SJSA1 (cell line): ENCODE data around the gene STPG3. TPM values are rescaled to one million over a fixed set of nuclear protein-coding genes. Genes with fewer than 3 reads are reported as not detected.
"Not testable (repeated sequence)": the region's sequence is repeated elsewhere in the genome, so short reads cannot be mapped to it uniquely, and the experiment has no call there.

Experiments used
- DNase-seq, 2 experiments: peaks; one replicate each; pipeline ENCODE4 v3.0.0-alpha.2; 2015 to 2020; ENCODE audit warnings: low spot score in 2 of 2, low read depth in 1 of 2
- H3K27ac ChIP-seq: fragments of 250-450 bp; sonication (Bioruptor Pico); 2 replicates; pipeline ENCODE4 v1.5.1; 2020; ENCODE audit warnings: mild to moderate bottlenecking, moderate library complexity
- H3K27me3 ChIP-seq: fragments of 250-450 bp; sonication (Bioruptor Pico); replicated peaks from 2 replicates; pipeline ENCODE4 v1.5.1; 2020; ENCODE audit warnings: mild to moderate bottlenecking, moderate library complexity
- H3K36me3 ChIP-seq: fragments of 250-450 bp; sonication (Bioruptor Pico); 2 replicates; pipeline ENCODE4 v1.5.1; 2020; ENCODE audit warnings: mild to moderate bottlenecking
- H3K4me1 ChIP-seq: fragments of 250-450 bp; sonication (Bioruptor Pico); replicated peaks from 2 replicates; pipeline ENCODE4 v1.6.1; 2021; ENCODE audit warnings: mild to moderate bottlenecking
- H3K4me3 ChIP-seq: fragments of 250-450 bp; sonication (Bioruptor Pico); 2 replicates; pipeline ENCODE4 v1.5.1; 2020; ENCODE audit warnings: mild to moderate bottlenecking
- H3K9me3 ChIP-seq: fragments of 250-450 bp; sonication (Bioruptor Pico); replicated peaks from 2 replicates; pipeline ENCODE4 v1.5.1; 2020; ENCODE audit warnings: mild to moderate bottlenecking
- total RNA-seq: library from RNA; depleted of rRNA; stranded (reverse); fragments of >200 nt; shearing (Covaris generic); gene quantifications from 2 replicates; pipeline ENCODE4 v1.2.3, GENCODE V29; 2014

Gene STPG3
- total RNA-seq, 1 experiment from 2014 or later = not detected

DNA sequence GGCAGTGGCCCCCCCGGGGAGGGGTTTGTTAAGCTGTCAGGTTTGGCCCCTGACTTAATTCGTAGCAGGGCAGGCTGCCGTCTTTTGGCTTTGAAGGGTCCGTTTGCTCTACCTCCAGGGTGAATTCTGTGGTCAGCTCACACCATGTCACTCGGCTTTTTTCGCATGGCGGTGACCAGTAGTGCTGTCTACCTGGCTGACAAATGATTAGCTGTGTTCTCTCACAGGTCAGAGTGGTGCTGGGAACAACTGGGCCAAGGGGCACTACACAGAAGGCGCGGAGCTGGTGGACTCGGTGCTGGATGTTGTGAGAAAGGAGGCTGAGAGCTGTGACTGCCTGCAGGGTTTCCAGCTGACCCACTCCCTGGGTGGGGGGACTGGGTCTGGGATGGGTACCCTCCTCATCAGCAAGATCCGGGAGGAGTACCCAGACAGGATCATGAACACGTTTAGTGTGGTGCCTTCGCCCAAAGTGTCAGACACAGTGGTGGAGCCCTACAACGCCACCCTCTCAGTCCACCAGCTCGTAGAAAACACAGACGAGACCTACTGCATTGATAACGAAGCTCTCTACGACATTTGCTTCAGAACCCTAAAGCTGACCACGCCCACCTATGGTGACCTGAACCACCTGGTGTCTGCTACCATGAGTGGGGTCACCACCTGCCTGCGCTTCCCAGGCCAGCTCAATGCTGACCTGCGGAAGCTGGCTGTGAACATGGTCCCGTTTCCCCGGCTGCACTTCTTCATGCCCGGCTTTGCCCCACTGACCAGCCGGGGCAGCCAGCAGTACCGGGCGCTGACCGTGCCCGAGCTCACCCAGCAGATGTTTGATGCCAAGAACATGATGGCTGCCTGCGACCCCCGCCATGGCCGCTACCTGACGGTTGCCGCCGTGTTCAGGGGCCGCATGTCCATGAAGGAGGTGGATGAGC is 8.6 kb upstream of the STPG3 start:
- no peak for DNase-seq
- H3K9me3 ChIP-seq = no peaks in the 10 kb centered on the region
- H3K4me1 ChIP-seq = peaks cover 22% of the 10 kb centered on the region
- H3K36me3 ChIP-seq = peaks cover 31% of the 10 kb centered on the region
- peak overlapping the region; percentile 82 for H3K4me3 ChIP-seq
- no peaks in the 10 kb centered on the region for H3K27me3 ChIP-seq
- no peak overlapping the region for H3K27ac ChIP-seq

DNA sequence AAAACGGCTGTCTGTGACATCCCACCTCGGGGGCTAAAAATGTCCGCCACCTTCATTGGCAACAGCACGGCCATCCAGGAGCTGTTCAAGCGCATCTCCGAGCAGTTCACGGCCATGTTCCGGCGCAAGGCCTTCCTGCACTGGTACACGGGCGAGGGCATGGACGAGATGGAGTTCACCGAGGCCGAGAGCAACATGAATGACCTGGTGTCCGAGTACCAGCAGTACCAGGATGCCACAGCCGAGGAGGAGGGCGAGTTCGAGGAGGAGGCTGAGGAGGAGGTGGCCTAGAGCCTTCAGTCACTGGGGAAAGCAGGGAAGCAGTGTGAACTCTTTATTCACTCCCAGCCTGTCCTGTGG is 7.8 kb upstream of the STPG3 start:
- not testable (repeated sequence) for DNase-seq, H3K9me3 ChIP-seq, H3K27me3 ChIP-seq, H3K27ac ChIP-seq
- Histone ChIP-seq H3K36me3 (peaks cover 31% of the 10 kb centered on the region), H3K4me1 (peaks cover 22% of the 10 kb centered on the region), H3K4me3 (peak overlapping the region; percentile 82)

DNA sequence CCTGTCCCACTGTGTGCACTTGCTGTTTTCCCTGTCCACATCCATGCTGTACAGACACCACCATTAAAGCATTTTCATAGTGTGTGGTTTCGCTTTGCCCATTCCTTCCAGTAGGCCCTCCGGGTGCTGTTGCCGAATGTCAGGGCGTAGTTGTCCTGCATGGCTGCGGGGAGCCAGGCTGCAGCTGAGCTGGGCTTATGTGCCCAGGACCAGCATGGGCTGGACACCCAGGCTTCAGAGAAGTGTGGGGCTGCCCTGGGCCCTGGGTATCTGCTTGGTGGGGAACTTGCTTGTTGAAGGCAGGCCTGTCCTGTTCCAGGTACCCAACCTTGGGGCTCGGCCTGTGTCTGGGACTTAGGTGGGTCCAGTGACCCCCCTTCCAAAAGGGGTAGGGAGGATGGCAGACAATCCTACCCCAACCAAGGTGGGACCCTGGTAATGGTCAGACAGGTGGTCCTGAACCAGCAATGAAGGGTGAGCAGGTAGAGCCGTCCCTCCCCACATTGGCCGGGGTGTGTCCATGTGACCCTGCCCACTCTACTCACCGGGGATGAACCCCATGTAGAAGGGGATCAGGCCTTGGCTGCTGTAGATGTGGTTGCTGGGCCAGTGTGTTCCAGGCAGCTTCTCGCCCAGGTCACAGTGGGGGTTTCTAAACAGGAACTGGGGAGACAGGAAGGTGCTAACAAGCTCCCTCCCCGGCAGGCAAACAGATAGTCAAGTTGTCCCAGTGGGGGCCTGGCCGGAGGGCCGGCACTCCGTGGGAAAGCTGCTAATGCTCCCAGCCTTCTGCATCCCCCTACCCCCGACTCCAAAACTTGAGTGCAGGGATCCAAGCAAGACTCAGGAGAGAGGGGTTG is 7.2 kb upstream of the STPG3 start:
- H3K27me3 ChIP-seq = no peaks in the 10 kb centered on the region
- no peak overlapping the region for H3K27ac ChIP-seq
- H3K4me3 ChIP-seq = no peak overlapping the region
- H3K9me3 ChIP-seq = no peaks in the 10 kb centered on the region
- DNase-seq = no peak
- peaks cover 22% of the 10 kb centered on the region for H3K4me1 ChIP-seq
- H3K36me3 ChIP-seq = peaks cover 31% of the 10 kb centered on the region

DNA sequence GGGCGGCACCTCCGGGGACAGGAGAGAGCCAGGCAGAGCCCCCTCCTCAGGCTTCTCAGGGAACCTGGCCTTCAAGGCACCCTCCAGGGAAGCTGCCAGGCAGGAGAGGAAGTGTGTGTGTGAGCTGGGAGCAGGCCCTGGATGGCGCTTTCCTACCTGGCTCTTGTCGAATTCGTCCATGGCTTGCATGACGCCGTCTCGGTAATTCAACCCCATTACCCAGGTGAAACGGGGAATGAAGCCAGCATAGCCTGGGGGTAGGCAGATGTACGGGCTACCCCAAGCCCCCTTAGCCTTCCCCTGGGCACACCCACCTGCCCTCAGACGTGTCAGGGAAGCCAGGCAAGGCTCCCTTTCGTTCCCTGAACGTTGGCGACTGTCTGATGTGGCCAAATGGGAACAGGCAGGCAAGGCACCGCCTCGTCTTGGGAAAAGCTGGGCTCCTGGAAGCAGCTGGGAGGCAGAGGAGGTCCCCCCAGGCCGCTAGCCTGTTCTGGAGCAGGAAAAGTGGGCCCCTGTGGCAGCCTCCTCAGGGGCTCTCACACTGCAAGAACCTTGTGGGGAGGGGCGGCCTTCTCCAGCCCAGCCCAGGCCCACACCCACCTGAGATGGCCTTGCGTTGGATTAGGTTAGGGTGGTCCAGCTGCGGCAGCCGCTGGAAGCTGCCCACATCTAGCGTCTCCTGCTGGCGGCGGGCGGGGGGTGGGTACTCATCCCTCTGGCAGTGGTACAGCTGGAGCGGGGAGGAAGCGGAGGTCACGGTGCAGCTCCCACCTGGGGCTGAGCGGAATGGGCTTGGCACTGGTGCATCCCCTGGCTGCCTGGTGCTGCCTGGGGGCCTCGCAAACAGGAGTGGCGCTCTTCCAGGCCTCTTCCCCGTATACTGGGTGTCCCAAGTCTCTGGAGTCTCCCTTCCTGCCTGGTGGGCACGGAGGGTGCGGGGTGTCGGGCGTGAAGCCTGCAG is 6.3 kb upstream of the STPG3 start:
- Histone ChIP-seq H3K4me1 (peaks cover 22% of the 10 kb centered on the region), H3K9me3 (no peaks in the 10 kb centered on the region), H3K36me3 (peaks cover 31% of the 10 kb centered on the region), H3K27me3 (no peaks in the 10 kb centered on the region), H3K4me3 (no peak overlapping the region), H3K27ac (no peak overlapping the region)
- no peak for DNase-seq

DNA sequence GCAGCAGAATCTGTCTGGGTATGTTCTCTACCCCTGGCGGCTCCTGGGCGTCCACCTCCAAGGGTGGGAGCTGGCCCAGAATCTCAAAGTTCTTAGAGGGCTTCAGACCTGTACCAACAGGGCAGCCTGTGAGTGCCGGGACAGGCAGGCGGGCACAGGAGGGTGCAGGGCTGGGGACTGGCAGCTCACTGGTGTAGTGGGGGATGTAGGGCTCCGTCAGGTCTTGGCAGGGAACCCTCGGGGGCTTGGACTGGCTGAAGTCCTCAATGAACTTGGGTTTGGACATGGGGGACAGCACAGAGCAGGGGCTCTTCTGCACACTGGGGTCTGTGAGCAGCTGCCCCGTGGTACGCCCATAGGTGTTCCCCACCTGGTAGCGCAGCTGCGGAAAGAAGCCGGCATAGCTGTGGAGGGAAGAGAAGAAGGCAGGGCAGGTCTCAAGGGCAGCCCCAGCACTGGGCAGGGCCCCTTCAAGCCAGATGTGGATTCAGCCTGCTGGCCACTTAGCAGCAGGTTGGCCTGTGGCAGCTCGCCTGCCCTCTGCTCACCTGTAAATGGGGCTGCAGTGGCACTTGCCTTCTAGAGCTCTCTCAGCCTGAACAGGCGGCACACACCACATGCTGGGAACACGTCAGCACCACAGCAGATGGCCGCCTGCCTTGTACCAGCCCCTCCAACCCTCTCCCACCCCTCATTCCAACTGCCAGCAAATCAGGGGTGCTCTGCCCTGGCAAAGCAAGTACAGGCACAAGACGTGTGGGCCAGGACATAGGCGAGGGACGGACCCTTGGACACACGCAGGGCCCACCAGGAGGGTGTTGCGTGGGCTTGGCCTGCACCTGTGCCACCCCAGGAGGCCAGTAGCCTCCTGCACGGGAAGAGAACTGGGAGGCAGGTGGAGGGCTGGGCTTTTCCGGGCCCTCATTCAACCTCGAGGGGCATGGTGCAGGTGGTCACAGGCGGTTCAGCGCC is 5.3 kb upstream of the STPG3 start:
- Histone ChIP-seq H3K27ac (no peak overlapping the region), H3K27me3 (no peaks in the 10 kb centered on the region), H3K36me3 (peaks cover 31% of the 10 kb centered on the region), H3K4me1 (peaks cover 19% of the 10 kb centered on the region), H3K9me3 (no peaks in the 10 kb centered on the region), H3K4me3 (no peak overlapping the region)
- no peak for DNase-seq

DNA sequence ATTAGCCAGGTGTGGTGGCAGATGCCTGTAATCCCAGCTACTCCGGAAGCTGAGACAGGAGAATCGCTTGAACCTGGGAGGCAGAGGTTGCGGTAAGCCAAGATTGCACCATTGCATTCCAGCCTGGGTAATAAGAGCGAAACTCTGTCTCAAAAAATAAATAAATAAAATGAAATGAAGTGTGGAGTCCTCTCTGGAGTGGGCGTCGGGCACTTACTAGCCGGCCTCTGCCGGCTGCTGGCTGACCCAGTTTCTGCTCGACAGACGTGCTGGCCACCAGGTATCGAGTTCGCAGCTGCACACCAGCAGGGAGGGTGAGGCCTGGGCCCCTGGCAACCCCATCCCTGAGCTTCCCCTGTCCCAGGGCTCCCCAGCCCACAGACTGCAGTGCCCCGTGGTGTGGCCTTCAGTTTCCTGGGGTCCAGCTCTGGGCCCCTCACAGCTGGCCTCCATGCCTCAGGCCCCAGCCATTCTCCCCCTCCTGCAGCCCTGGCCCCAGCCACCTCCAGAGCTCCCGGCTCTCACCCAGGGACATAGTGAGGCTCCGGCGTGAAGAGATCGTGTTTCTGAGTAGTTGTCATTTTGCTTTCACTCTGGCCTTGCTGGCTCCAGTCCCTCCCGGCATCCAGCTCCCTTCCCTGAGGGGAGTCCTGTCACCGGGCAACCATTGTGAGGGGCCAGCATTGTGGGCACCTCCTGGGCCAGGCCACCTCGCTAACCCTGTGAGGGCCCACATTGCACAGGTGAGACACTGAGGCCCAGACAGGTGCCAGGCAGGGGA is 3.8 kb upstream of the STPG3 start:
- H3K27me3 ChIP-seq = no peaks in the 10 kb centered on the region
- H3K9me3 ChIP-seq = no peaks in the 10 kb centered on the region
- H3K27ac ChIP-seq = no peak overlapping the region
- no peak overlapping the region for H3K4me3 ChIP-seq
- H3K4me1 ChIP-seq = peaks cover 17% of the 10 kb centered on the region
- DNase-seq = no peak
- peaks cover 20% of the 10 kb centered on the region for H3K36me3 ChIP-seq

DNA sequence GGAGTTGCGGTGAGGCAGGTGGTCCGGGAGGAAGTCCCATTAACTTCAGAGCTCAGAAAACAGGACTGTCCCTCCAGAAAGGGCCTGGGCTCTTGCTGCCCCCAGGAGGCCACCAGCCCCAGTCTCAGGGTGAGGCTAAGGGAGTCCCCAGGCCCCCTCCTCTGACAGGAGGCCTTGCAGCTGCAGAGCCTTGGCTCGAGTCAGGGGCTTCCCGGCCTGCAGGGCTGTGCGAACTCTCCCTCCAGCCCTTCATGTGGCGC is 3.2 kb upstream of the STPG3 start:
- no peak overlapping the region for H3K27ac ChIP-seq
- H3K36me3 ChIP-seq = peaks cover 15% of the 10 kb centered on the region
- no peaks in the 10 kb centered on the region for H3K9me3 ChIP-seq
- H3K27me3 ChIP-seq = no peaks in the 10 kb centered on the region
- H3K4me3 ChIP-seq = no peak overlapping the region
- no peak for DNase-seq
- H3K4me1 ChIP-seq = peaks cover 11% of the 10 kb centered on the region

DNA sequence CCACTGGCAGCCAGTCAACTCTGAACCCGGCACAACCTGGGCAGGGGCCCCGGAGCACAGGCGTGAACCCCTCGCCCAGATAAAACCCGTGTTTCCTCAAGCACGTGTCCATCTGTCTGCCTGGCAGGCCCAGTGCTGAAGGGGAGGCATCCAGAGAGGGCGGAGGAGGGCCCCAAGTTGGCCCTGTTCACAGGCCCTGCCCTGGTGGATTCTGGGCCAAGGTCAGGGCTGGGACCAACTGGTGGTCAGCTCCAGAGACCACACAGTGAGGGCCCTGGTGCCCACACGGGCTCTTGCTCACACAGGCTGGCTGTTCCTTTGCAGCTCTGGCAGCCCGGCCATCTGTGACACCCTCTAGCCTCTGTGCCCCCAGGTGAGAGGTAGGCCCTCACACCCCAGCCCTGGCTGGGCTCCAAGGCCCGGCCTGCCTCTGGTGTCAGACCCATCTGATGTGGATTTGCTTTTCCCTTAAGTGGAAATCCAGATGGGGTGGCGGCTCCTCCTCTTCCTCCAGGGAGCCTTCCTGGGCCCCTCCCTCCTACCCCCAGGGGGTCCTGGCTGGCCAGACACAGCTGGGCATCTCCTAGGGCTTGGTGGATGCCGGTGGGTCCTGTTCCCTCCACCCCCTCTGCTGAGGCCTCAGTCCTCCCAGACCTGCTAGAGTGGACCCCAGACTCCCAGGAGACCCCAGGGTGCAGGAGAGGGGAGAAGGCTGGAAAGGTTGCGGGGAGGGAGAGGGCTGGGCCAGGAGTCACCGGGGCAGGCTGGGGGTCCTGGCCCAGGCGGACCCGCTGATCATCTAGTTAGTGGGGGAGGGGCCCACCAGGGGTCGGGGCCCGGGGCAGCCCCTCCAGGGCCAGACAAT is 525 bp upstream of the STPG3 start:
- peaks cover 4% of the 10 kb centered on the region for H3K36me3 ChIP-seq
- no peaks in the 10 kb centered on the region for H3K9me3 ChIP-seq
- peaks cover 10% of the 10 kb centered on the region for H3K4me1 ChIP-seq
- no peak overlapping the region for H3K4me3 ChIP-seq
- no peak for DNase-seq
- H3K27ac ChIP-seq = no peak overlapping the region
- no peaks in the 10 kb centered on the region for H3K27me3 ChIP-seq

DNA sequence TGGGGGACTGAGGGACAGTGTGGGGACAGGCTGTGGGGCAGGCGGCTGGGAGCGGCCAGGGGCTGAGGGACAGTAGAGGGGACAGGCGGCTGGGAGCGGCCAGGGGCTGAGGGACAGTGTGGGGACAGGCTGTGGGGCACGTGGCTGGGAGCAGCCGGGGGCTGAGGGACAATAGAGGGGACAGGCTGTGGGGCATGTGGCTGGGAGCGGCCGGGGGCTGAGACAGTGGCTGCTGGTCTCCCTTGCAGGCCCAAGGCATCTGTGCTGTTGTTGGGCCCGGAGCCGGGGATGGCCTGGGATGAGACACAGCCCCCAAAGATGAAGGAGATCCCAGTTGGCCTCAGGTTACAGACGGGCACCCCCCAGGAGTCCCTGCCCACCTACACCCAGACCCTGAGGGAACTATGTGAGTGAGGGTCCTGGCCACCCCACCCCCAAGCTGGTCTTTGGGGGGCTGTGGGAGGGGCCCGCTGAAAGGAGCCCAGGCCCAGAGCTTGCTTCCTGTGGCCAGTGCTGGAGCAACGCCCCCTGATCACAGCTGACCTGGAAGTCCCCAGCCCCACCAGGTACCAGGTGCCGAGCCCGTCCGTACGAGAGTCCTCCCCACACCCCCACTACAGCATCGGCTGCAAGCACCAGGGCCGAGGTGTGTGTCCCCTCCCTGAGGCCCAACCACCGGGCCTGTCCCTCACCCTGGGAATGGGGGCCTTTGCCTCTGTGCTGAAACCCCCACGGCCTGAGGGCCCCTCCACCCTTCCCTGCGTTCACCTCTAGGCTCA is 593 bp downstream of the STPG3 start:
- Histone ChIP-seq H3K27ac (no peak overlapping the region), H3K9me3 (no peaks in the 10 kb centered on the region), H3K4me1 (peaks cover 18% of the 10 kb centered on the region), H3K27me3 (no peaks in the 10 kb centered on the region), H3K36me3 (peaks cover 16% of the 10 kb centered on the region), H3K4me3 (no peak overlapping the region)
- no peak for DNase-seq

DNA sequence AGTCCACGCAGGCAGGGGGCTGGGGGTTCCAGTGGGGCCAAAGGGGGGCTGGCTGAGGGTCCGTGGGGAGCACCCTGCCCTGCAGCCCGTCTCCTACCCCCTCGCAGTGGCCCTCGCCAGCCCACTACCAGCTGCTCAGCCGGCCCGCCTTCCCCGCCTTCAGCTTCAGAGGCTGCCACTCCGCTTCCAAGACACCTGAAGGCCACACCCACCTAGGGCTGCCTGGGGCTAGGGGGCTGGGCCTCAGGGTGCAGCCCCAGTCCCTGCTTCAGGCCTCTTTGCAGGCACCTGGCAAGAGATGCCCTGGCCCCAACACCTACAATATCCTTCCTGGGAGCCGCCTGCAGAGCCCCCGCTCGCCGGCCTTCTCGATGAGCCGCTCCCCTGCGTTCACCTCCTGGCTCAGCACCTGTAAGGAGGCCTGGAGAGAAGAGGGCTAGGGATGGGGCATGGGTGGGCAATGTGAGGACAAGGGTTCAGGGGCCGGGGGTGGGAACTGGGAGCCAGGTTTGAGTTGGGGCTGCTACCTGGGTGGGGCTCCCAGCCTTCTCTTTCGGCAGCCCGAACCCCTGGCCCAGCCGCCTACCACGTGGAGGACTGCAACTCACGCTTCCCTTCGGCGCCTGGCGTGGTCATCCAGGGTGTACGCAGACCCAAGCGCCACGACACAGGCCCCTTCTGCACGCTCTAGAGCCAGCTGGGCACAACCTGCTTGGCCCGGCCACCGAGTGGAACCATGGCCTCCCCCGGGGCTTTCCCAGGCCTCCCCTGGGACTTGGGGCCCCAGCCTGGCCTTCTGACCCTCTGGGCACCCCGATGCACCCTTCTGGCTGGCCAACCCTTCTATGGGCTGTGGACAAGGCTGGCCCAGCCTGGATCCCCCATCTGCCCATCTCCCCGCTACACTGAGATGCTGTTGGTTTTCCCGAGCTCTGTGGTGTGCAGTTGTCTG is 1.7 kb downstream of the STPG3 start:
- Histone ChIP-seq H3K27me3 (no peaks in the 10 kb centered on the region), H3K27ac (no peak overlapping the region), H3K9me3 (no peaks in the 10 kb centered on the region), H3K4me1 (peaks cover 19% of the 10 kb centered on the region), H3K36me3 (peaks cover 21% of the 10 kb centered on the region), H3K4me3 (no peak overlapping the region)
- DNase-seq = no peak
